ENCODE results near the gene KMT2B. TPM values are rescaled to one million over a fixed set of nuclear protein-coding genes. Genes with fewer than 3 reads are reported as not detected.

Gene KMT2B
- total RNA-seq, 2 donors from 2014 or later, result 32.3 to 89.5 TPM

GRCh38 chr19:35734273-35734672 is 16.5 kb downstream of the KMT2B start:
- intact Hi-C loops (cut with DNase I), result no loop called here

GRCh38 chr19:35734889-35735288 is 17.1 kb downstream of the KMT2B start:
- TF ChIP-seq POLR2A (IDR thresholded peaks at IDR 0.05) (no peak), POLR2AphosphoS5 (IDR thresholded peaks at IDR 0.05) (no peak), CTCF (IDR thresholded peaks at IDR 0.05) (no peak)
- H3K36me3 ChIP-seq, result peaks cover 14 to 39% of the 10 kb centered on the region in 2 donors

More at GRCh38 chr19:35734273-35734672, 16.5 kb downstream of the KMT2B start:
- Histone ChIP-seq H3K27me3 (replicated peaks; ENCODE audit: insufficient read depth) (no peaks in the 10 kb centered on the region), H3K4me3 (no peak overlapping the region), H3K9me3 (no peaks in the 10 kb centered on the region), H3K4me1 (replicated peaks) (peaks cover 3% of the 10 kb centered on the region), H3K36me3 (peaks cover 14 to 45% of the 10 kb centered on the region in 2 donors), H3K27ac (no peak overlapping the region)
- TF ChIP-seq CTCF (IDR thresholded peaks at IDR 0.05), result no peak
- TF ChIP-seq POLR2A (IDR thresholded peaks at IDR 0.05), result no peak
- TF ChIP-seq POLR2AphosphoS5 (IDR thresholded peaks at IDR 0.05), result no peak
- no peak for DNase-seq (ENCODE audit: low spot score)
- 91% methylated on average over 8 of the region's 8 CpGs for WGBS

GRCh38 chr19:35736913-35737886 is 19.4 kb downstream of the KMT2B start:
- peaks cover 11 to 24% of the 10 kb centered on the region in 2 donors for H3K36me3 ChIP-seq
- TF ChIP-seq CTCF (IDR thresholded peaks at IDR 0.05), result no peak
- TF ChIP-seq POLR2A (IDR thresholded peaks at IDR 0.05), result no peak
- TF ChIP-seq POLR2AphosphoS5 (IDR thresholded peaks at IDR 0.05), result no peak
- H3K4me3 ChIP-seq, result no peak overlapping the region
- WGBS, result 87% methylated on average over 22 of the region's 22 CpGs
- H3K9me3 ChIP-seq, result no peaks in the 10 kb centered on the region
- intact Hi-C loops (cut with DNase I), result no loop called here
- H3K27ac ChIP-seq, result no peak overlapping the region
- DNase-seq (ENCODE audit: low spot score), result no peak
- H3K27me3 ChIP-seq (replicated peaks; ENCODE audit: insufficient read depth), result no peaks in the 10 kb centered on the region
- peaks cover 3% of the 10 kb centered on the region for H3K4me1 ChIP-seq (replicated peaks)

More at GRCh38 chr19:35734889-35735288, 17.1 kb downstream of the KMT2B start:
- Histone ChIP-seq H3K4me3 (no peak overlapping the region), H3K9me3 (no peaks in the 10 kb centered on the region), H3K27ac (no peak overlapping the region), H3K4me1 (replicated peaks) (peaks cover 3% of the 10 kb centered on the region), H3K27me3 (replicated peaks; ENCODE audit: insufficient read depth) (no peaks in the 10 kb centered on the region)
- intact Hi-C loops (cut with DNase I), result no loop called here
- 88% methylated on average over 5 of the region's 5 CpGs for WGBS
- no peak for DNase-seq (ENCODE audit: low spot score)

- Histone ChIP-seq H3K9me3 (no peaks in the 10 kb centered on the region), H3K27ac (no peak overlapping the region), H3K36me3 (peaks cover 8 to 16% of the 10 kb centered on the region in 2 donors), H3K4me1 (replicated peaks) (peaks cover 3% of the 10 kb centered on the region), H3K4me3 (no peak overlapping the region), H3K27me3 (replicated peaks; ENCODE audit: insufficient read depth) (no peaks in the 10 kb centered on the region)
- no peak for DNase-seq (ENCODE audit: low spot score)
- 91% methylated on average over 37 of the region's 37 CpGs for WGBS
- intact Hi-C loops (cut with DNase I), result no loop called here
- TF ChIP-seq POLR2AphosphoS5 (IDR thresholded peaks at IDR 0.05) (no peak), CTCF (IDR thresholded peaks at IDR 0.05) (no peak)
Observed at GRCh38 chr19:35738021-35738886, 20.5 kb downstream of the KMT2B start.
